ACC112 (cell line): ENCODE measurements around the gene ZNF26.

Experiments
- H2AFZ ChIP-seq: fragments of 200-600 bp; sonication (generic); one replicate; pipeline ENCODE4 v1.6.0; 2017; ENCODE audit warnings: antibody characterized with exemption, low read length; ENCODE audit not compliant: unreplicated experiment
- H3K27ac ChIP-seq: fragments of 200-600 bp; sonication (generic); 2 replicates; pipeline ENCODE4 v1.5.1; 2014; ENCODE audit warnings: low read depth, mild to moderate bottlenecking, antibody characterized with exemption, low read length, moderate library complexity
- H3K27me3 ChIP-seq: fragments of 200-600 bp; sonication (generic); 2 replicates; pipeline ENCODE4 v1.6.1; 2014; ENCODE audit warnings: mild to moderate bottlenecking, antibody characterized with exemption, low read length, moderate library complexity, mixed read lengths; ENCODE audit not compliant: insufficient read depth
- H3K36me3 ChIP-seq: fragments of 200-600 bp; sonication (generic); 2 replicates; pipeline ENCODE4 v1.6.1; 2016; ENCODE audit warnings: mild to moderate bottlenecking, antibody characterized with exemption, low read length, moderate library complexity, mixed read lengths; ENCODE audit not compliant: insufficient read depth
- H3K4me1 ChIP-seq: fragments of 200-600 bp; sonication (generic); one replicate; pipeline ENCODE4 v1.6.1; 2016; ENCODE audit warnings: low read length, mixed read lengths; ENCODE audit not compliant: insufficient read depth, unreplicated experiment, control insufficient read depth
- H3K4me3 ChIP-seq: fragments of 200-600 bp; sonication (generic); 2 replicates; pipeline ENCODE4 v1.5.1; 2014; ENCODE audit warnings: mild to moderate bottlenecking, low read depth, low read length
- H3K79me2 ChIP-seq: fragments of 200-600 bp; sonication (generic); one replicate; pipeline ENCODE4 v1.6.0; 2016; ENCODE audit warnings: low read length; ENCODE audit not compliant: control insufficient read depth, unreplicated experiment, insufficient read depth

Gene ZNF26

DNA sequence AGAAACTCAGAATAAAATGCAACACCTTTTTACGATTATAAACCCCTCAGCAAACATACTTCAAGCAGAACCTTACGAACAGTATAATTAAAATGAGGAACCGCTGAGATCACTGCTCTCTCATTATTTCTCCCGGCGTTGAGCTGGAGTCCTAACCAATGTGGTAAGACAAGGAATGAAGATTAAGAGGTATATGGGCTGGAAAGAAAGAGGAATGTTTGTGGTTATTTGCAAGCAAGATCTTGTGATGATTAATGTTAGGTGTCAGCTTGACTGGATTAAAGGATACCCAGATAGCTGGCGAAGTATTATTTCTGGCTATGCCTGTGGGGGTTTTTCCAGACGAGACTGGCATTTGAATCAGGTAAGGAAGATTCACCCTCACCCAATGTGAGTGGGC lies 40.8 kb downstream of the ZNF26 start:
- Histone ChIP-seq H3K79me2 (no peaks in the 10 kb centered on the region), H3K27me3 (no peaks in the 10 kb centered on the region), H3K4me3 (no peak overlapping the region), H3K27ac (no peak overlapping the region), H3K36me3 (0 out of 2 replicates have a peak, but pooled peaks cover 3% of the 10 kb centered on the region), H3K4me1 (no peaks in the 10 kb centered on the region), H2AFZ (no peak overlapping the region)

DNA sequence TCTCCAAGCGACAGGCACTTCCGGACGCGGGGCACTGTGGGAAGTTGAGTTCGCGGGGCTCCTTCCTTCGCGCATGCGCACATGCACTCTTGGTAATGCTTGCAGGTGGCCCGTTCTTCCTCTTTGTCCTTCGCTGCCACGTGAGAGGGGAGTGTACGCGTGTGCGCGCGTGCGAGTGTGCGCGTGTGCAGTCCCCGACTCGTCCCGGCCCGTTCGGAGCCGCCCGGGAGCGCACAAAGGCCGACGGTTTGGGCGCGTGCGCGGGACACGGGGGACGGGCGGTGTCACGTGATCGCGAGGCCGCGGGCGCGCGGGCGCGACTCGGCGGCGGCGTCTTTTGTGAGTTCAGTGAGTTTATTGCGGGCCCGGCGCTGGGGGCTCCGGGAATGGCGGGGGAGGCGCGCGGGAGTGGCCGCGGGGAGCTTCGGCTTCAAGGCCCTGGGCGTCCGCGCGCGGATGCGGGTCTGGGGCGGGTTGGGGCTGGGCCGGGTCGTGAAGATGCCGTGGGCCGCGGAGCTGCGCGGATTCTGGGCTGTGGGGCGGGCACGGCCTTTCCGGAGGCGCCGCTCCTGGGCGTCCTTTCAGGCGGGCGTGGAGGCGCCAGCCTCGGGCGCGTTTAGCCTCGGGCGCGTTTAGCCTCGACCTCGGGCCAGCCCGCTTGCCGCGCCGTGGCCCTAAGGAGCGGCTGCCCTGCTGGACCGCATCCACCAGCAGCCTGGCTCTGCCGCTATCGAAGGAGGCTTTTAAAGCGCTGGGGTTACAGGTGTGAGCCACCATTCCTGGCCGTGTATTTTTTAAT lies 51.2 kb downstream of the ZNF26 start, which contains the start of gene ZNF84:
ZNF84 (plus strand) TSS at position 303 of the 799 bp plus-strand sequence. CDS start 3,959 bp downstream, outside the sequence.
- Histone ChIP-seq H2AFZ (peak within 1 kb of the TSS; percentile 94), H3K27me3 (0 out of 2 replicates have a peak, but pooled peaks cover 6% of the 10 kb centered on the region), H3K4me1 (no peaks in the 10 kb centered on the region), H3K36me3 (peaks cover 38% of the 10 kb centered on the region), H3K79me2 (peaks cover 46% of the 10 kb centered on the region), H3K4me3 (peak within 1 kb of the TSS; percentile 92), H3K27ac (peak within 1 kb of the TSS; percentile 74)

DNA sequence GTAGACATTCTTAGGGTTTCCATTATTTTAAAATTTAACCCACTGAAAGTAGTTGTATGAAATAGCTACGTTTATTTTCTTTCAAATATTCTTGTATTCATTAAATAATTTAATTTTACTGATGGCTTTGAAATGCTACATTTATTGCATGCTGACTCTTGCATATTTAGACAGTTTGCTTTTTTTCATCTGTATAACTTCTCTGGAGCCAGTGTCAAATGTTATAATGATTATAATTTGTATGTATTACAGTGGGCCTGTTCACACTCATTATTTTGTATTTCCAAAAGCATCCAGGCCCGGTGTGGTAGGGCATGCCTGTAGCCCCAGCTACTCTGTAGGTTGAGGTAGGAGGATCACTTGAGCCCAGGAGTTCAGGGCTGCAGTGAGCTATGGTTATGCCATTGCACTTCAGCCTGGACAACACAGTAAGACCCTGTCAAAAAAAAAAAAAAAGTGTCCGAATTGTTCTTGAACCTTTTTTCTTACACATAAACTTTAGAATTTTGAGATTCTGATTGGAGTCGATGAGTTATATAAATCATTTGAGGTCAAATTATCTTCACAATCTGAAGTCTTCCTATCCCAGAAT lies 52.0 kb downstream of the ZNF26 start:
- no peak overlapping the region for H2AFZ ChIP-seq

DNA sequence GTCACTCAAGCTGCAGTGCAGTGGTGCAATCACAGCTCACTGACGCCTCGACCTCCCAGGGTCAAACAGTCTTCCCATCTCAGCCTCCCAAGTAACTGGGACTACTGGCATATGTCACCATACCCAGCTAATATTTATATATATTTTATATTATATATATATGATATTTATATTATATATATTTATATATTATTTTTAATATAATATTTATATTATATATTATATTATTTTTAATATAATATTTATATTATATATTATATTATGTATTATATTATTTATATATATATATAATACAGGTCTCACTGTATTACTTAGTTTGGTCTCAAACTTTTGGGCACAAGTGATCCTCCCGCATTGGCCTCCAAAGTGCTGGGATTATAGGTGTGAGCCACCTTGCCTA lies 60.5 kb downstream of the ZNF26 start:
- no peak overlapping the region for H3K4me3 ChIP-seq
- no peak overlapping the region for H3K27ac ChIP-seq
- no peak overlapping the region for H2AFZ ChIP-seq
- no peaks in the 10 kb centered on the region for H3K27me3 ChIP-seq
- H3K36me3 ChIP-seq: peaks cover 96% of the 10 kb centered on the region
- H3K4me1 ChIP-seq: no peaks in the 10 kb centered on the region
- H3K79me2 ChIP-seq: peaks cover 25% of the 10 kb centered on the region

More for the DNA sequence above, 52.0 kb downstream of the ZNF26 start:
- Histone ChIP-seq H3K36me3 (peaks cover 46% of the 10 kb centered on the region), H3K4me1 (no peaks in the 10 kb centered on the region), H3K27me3 (no peaks in the 10 kb centered on the region), H3K79me2 (peaks cover 52% of the 10 kb centered on the region), H3K4me3 (peak overlapping the region; percentile 92), H3K27ac (peak overlapping the region; percentile 74)

DNA sequence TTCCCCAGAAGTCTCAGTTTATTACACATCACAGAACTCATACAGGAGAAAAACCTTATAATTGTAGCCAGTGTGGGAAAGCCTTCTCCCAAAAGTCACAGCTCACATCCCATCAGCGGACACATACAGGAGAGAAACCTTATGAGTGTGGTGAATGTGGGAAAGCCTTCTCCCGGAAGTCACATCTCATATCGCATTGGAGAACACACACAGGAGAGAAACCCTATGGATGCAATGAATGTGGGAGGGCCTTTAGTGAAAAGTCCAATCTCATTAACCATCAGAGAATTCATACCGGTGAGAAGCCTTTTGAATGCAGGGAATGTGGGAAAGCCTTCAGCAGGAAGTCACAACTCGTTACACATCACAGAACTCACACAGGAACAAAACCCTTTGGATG lies 71.3 kb downstream of the ZNF26 start:
- no peak overlapping the region for H2AFZ ChIP-seq
- H3K79me2 ChIP-seq: no peaks in the 10 kb centered on the region
- no peak overlapping the region for H3K27ac ChIP-seq
- no peaks in the 10 kb centered on the region for H3K4me1 ChIP-seq
- H3K27me3 ChIP-seq: no peaks in the 10 kb centered on the region
- H3K36me3 ChIP-seq: peaks cover 95% of the 10 kb centered on the region
- H3K4me3 ChIP-seq: peak overlapping the region; percentile 5; the same call in 1 of the 2 replicates

DNA sequence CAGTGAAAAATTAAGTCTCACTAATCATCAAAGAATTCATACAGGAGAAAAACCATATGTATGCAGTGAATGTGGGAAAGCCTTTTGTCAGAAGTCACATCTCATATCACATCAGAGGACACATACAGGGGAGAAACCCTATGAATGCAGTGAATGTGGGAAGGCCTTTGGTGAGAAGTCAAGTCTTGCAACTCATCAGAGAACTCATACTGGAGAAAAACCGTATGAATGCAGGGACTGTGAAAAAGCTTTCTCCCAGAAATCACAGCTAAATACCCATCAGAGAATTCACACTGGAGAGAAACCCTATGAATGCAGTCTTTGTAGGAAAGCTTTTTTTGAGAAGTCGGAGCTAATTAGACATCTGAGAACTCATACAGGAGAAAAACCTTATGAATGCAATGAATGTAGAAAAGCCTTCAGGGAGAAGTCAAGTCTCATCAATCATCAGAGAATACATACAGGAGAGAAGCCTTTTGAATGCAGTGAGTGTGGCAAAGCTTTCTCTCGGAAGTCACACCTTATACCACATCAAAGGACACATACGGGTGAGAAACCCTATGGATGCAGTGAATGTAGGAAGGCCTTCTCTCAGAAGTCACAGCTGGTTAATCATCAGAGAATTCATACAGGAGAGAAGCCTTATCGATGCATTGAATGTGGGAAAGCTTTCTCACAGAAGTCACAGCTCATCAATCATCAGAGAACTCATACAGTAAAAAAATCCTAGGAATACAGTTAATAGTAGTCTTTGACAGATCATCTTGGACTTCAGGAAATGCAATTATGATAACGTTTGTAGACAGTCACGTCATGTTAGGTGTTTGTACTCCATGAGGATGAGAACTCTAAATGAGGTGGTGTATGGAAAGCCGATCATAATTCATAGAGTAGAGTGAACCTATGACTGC lies 72.3 kb downstream of the ZNF26 start:
- H2AFZ ChIP-seq: no peak overlapping the region
- peaks cover 93% of the 10 kb centered on the region for H3K36me3 ChIP-seq
- H3K79me2 ChIP-seq: no peaks in the 10 kb centered on the region
- no peak overlapping the region; the same call in 1 of the 2 replicates for H3K4me3 ChIP-seq
- H3K4me1 ChIP-seq: no peaks in the 10 kb centered on the region
- H3K27me3 ChIP-seq: no peaks in the 10 kb centered on the region
- no peak overlapping the region for H3K27ac ChIP-seq

DNA sequence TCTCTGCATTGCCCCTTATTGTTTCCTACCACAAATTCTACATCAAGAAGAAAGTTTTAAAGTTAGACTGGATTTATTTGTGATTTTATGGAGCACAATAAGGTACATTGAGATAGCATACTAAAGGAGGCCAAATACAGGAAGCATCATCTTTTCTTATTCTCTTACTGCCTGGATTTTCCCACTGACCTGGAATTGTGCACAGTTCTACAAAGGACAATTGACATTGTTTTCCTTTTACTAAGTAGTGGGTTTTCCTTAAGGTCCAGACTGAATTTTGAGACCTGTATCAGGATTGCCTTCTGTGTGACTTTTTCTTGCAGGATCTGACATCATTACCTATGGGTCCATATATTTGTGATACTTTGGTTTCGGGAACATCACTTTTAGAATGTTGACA lies 75.8 kb downstream of the ZNF26 start:
- no peaks in the 10 kb centered on the region for H3K79me2 ChIP-seq
- no peaks in the 10 kb centered on the region for H3K27me3 ChIP-seq
- H3K4me1 ChIP-seq: no peaks in the 10 kb centered on the region
- no peak overlapping the region for H3K27ac ChIP-seq
- no peak overlapping the region for H3K4me3 ChIP-seq
- no peak overlapping the region for H2AFZ ChIP-seq
- peaks cover 62% of the 10 kb centered on the region for H3K36me3 ChIP-seq

DNA sequence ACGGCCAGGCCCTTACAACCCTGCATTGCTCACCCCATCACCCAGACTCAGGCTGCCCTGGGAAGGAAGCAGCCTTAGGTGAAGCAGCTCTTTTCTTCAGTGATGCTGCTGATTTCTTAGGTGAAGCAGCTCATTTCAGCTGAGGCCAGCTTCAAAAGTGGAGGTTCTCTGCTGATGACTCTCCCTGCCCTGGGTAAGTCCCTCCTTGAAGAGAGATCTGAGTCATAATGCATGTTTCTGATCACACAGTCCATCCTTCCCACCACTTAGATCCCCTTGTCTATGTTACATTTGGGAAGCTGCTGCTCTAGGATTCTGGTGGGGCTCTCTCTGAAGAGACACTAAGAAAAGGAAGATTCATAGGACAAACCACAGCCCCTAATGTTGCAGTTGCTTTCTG lies 77.4 kb downstream of the ZNF26 start:
- Histone ChIP-seq H2AFZ (no peak overlapping the region), H3K27me3 (no peaks in the 10 kb centered on the region), H3K27ac (no peak overlapping the region), H3K36me3 (peaks cover 46% of the 10 kb centered on the region), H3K4me1 (no peaks in the 10 kb centered on the region), H3K4me3 (no peak overlapping the region), H3K79me2 (no peaks in the 10 kb centered on the region)

DNA sequence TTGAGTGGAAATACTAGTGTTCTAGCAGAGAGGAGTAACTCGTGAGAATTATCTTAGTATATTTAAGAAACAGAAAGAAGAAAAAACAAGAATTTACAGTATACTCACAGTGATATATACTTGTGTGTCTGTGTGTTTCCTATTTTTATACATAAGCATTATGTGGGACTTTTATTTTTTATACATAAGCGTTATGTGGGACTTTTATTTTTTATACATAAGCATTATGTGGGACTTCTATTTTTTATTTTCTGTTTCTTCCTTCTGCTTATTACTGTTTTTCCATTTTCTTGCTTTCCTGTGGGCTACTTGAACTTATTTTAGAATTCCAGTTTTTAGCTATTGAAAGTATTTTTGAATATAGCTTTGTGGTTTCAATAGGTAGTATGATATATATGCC lies 87.7 kb downstream of the ZNF26 start:
- no peaks in the 10 kb centered on the region for H3K27me3 ChIP-seq
- no peaks in the 10 kb centered on the region for H3K79me2 ChIP-seq
- no peaks in the 10 kb centered on the region for H3K36me3 ChIP-seq
- H3K4me3 ChIP-seq: no peak overlapping the region
- no peaks in the 10 kb centered on the region for H3K4me1 ChIP-seq
- H3K27ac ChIP-seq: no peak overlapping the region
- H2AFZ ChIP-seq: no peak overlapping the region
